GM21528 (cell line): ENCODE data around the gene GPBAR1.
A peak's percentile ranks its signal among the peaks of the same experiment; 100 is the strongest.

Source experiments
- ATAC-seq: cut with Tn5 transposase; IDR thresholded peaks from one replicate; pipeline ENCODE4 v1.9.1; 2021; ENCODE audit warnings: mild to moderate bottlenecking, moderate library complexity; ENCODE audit not compliant: unreplicated experiment, low FRiP score

GPBAR1 gene

GRCh38 chr2:218260742-218261422 lies at the start of gene GPBAR1:
Gene GPBAR1 (plus strand): TSS chr2:218261015. CDS start chr2:218262725, 1,710 bp downstream.
- no peak for ATAC-seq

- no peak for ATAC-seq
These were observed 46.7 kb upstream of the GPBAR1 start for GRCh38 chr2:218214116-218214515.

- no peak for ATAC-seq
These were observed 44.5 kb upstream of the GPBAR1 start for GRCh38 chr2:218216336-218216673.

GRCh38 chr2:218216674-218217359 lies 44.0 kb upstream of the GPBAR1 start, which contains the start of gene ARPC2:
Gene ARPC2 (plus strand): TSS chr2:218217189. CDS start chr2:218217471, 282 bp downstream.
- ATAC-seq = peak; percentile 71

- peak; percentile 32 for ATAC-seq
These were observed 43.2 kb upstream of the GPBAR1 start for GRCh38 chr2:218217360-218218267.

GRCh38 chr2:218218268-218219185 lies 42.3 kb upstream of the GPBAR1 start:
- ATAC-seq = peak; percentile 50

- no peak for ATAC-seq
These were observed 40.9 kb upstream of the GPBAR1 start for GRCh38 chr2:218219934-218220333.

GRCh38 chr2:218221000-218221399 lies 39.8 kb upstream of the GPBAR1 start:
- ATAC-seq = no peak

- no peak for ATAC-seq
These were observed 37.8 kb upstream of the GPBAR1 start for GRCh38 chr2:218223046-218223445.

GRCh38 chr2:218224186-218224585 lies 36.6 kb upstream of the GPBAR1 start:
- no peak for ATAC-seq

- no peak for ATAC-seq
These were observed 33.9 kb upstream of the GPBAR1 start for GRCh38 chr2:218226903-218227302.

GRCh38 chr2:218228366-218229090 lies 32.3 kb upstream of the GPBAR1 start:
- no peak for ATAC-seq

GRCh38 chr2:218229239-218229638 lies 31.6 kb upstream of the GPBAR1 start:
- ATAC-seq = peak; percentile 81

GRCh38 chr2:218229851-218230250 lies 31.0 kb upstream of the GPBAR1 start:
- no peak for ATAC-seq

GRCh38 chr2:218230882-218231281 lies 29.9 kb upstream of the GPBAR1 start:
- ATAC-seq = no peak

- no peak for ATAC-seq
These were observed 27.3 kb upstream of the GPBAR1 start for GRCh38 chr2:218233543-218233942.

- ATAC-seq = no peak
These were observed 26.3 kb upstream of the GPBAR1 start for GRCh38 chr2:218234521-218234920.

- ATAC-seq = no peak
These were observed 25.8 kb upstream of the GPBAR1 start for GRCh38 chr2:218235017-218235416.

- ATAC-seq = no peak
These were observed 24.0 kb upstream of the GPBAR1 start for GRCh38 chr2:218236829-218237228.
